ENCODE measurements around the gene TACC3. TPM values are rescaled to one million over a fixed set of nuclear protein-coding genes. Genes with fewer than 3 reads are reported as not detected.

The TACC3 gene
- total RNA-seq, 1 experiment from 2014 or later, result 21.5 TPM

- H3K9me3 ChIP-seq (replicated peaks), result no peaks in the 10 kb centered on the region
- H3K4me3 ChIP-seq, result peak overlapping the region; percentile 86
- H3K36me3 ChIP-seq, result peaks cover 33% of the 10 kb centered on the region
- peak overlapping the region; percentile 100 for H3K27ac ChIP-seq
- H3K27me3 ChIP-seq (replicated peaks), result no peaks in the 10 kb centered on the region
- no peak for DNase-seq (ENCODE audit: low read depth in 1 of 2, low spot score in 2 of 2)
- H3K4me1 ChIP-seq (replicated peaks), result peaks cover 7% of the 10 kb centered on the region; the same call in 1 of the 2 replicates
Measured at GRCh38 chr4:1713003-1713851, 8.1 kb upstream of the TACC3 start.

- no peaks in the 10 kb centered on the region for H3K9me3 ChIP-seq (replicated peaks)
- DNase-seq (ENCODE audit: low read depth in 1 of 2, low spot score in 2 of 2), result no peak
- H3K4me3 ChIP-seq, result no peak overlapping the region
- H3K27ac ChIP-seq, result no peak overlapping the region
- H3K4me1 ChIP-seq (replicated peaks), result peaks cover 7% of the 10 kb centered on the region; the same call in 1 of the 2 replicates
- no peaks in the 10 kb centered on the region for H3K27me3 ChIP-seq (replicated peaks)
- peaks cover 31% of the 10 kb centered on the region for H3K36me3 ChIP-seq
Measured at GRCh38 chr4:1714303-1715001, 6.9 kb upstream of the TACC3 start.

- no peaks in the 10 kb centered on the region for H3K9me3 ChIP-seq (replicated peaks)
- H3K4me3 ChIP-seq, result no peak overlapping the region
- H3K27ac ChIP-seq, result no peak overlapping the region
- peaks cover 25% of the 10 kb centered on the region for H3K36me3 ChIP-seq
- no peak for DNase-seq (ENCODE audit: low read depth in 1 of 2, low spot score in 2 of 2)
- no peaks in the 10 kb centered on the region for H3K27me3 ChIP-seq (replicated peaks)
- H3K4me1 ChIP-seq (replicated peaks), result peaks cover 13% of the 10 kb centered on the region
Measured at GRCh38 chr4:1715002-1715758, 6.1 kb upstream of the TACC3 start.

GRCh38 chr4:1716065-1716945, 5.0 kb upstream of the TACC3 start:
- H3K4me3 ChIP-seq, result no peak overlapping the region
- no peak for DNase-seq (ENCODE audit: low read depth in 1 of 2, low spot score in 2 of 2)
- peaks cover 16% of the 10 kb centered on the region for H3K4me1 ChIP-seq (replicated peaks)
- H3K27me3 ChIP-seq (replicated peaks), result no peaks in the 10 kb centered on the region
- H3K9me3 ChIP-seq (replicated peaks), result no peaks in the 10 kb centered on the region
- peaks cover 24% of the 10 kb centered on the region for H3K36me3 ChIP-seq
- H3K27ac ChIP-seq, result no peak overlapping the region

- Histone ChIP-seq H3K4me3 (no peak overlapping the region), H3K36me3 (peaks cover 19% of the 10 kb centered on the region), H3K4me1 (replicated peaks) (peaks cover 16% of the 10 kb centered on the region), H3K27me3 (replicated peaks) (no peaks in the 10 kb centered on the region), H3K9me3 (replicated peaks) (no peaks in the 10 kb centered on the region), H3K27ac (no peak overlapping the region)
- no peak for DNase-seq (ENCODE audit: low read depth in 1 of 2, low spot score in 2 of 2)
Measured at GRCh38 chr4:1717129-1718094, 3.9 kb upstream of the TACC3 start.

- Histone ChIP-seq H3K4me3 (no peak overlapping the region), H3K4me1 (replicated peaks) (peaks cover 20% of the 10 kb centered on the region), H3K27ac (no peak overlapping the region), H3K9me3 (replicated peaks) (no peaks in the 10 kb centered on the region), H3K27me3 (replicated peaks) (no peaks in the 10 kb centered on the region), H3K36me3 (peaks cover 23% of the 10 kb centered on the region)
- DNase-seq (ENCODE audit: low read depth in 1 of 2, low spot score in 2 of 2), result no peak
Measured at GRCh38 chr4:1718095-1718850, 3.0 kb upstream of the TACC3 start.

- Histone ChIP-seq H3K4me1 (replicated peaks) (peaks cover 18% of the 10 kb centered on the region), H3K9me3 (replicated peaks) (no peaks in the 10 kb centered on the region), H3K27ac (peak overlapping the region; percentile 32; the same call in 1 of the 2 replicates), H3K4me3 (peak overlapping the region; percentile 68), H3K36me3 (peaks cover 38% of the 10 kb centered on the region), H3K27me3 (replicated peaks) (no peaks in the 10 kb centered on the region)
- DNase-seq (ENCODE audit: low read depth in 1 of 2, low spot score in 2 of 2), result peak in 1 of 2 experiments; percentile 36
Measured at GRCh38 chr4:1720163-1720983, 948 bp upstream of the TACC3 start.

- Histone ChIP-seq H3K9me3 (replicated peaks) (no peaks in the 10 kb centered on the region), H3K4me1 (replicated peaks) (peaks cover 22% of the 10 kb centered on the region), H3K27me3 (replicated peaks) (no peaks in the 10 kb centered on the region), H3K4me3 (peak overlapping the region; percentile 68), H3K36me3 (peaks cover 49% of the 10 kb centered on the region), H3K27ac (peak overlapping the region; percentile 76)
- DNase-seq (ENCODE audit: low read depth in 1 of 2, low spot score in 2 of 2), result no peak
Measured at GRCh38 chr4:1721666-1722550, 587 bp downstream of the TACC3 start.

- peaks cover 29% of the 10 kb centered on the region for H3K4me1 ChIP-seq (replicated peaks)
- no peaks in the 10 kb centered on the region for H3K9me3 ChIP-seq (replicated peaks)
- H3K27ac ChIP-seq, result no peak overlapping the region
- no peak for DNase-seq (ENCODE audit: low read depth in 1 of 2, low spot score in 2 of 2)
- H3K27me3 ChIP-seq (replicated peaks), result no peaks in the 10 kb centered on the region
- peak overlapping the region; percentile 68 for H3K4me3 ChIP-seq
- H3K36me3 ChIP-seq, result peaks cover 50% of the 10 kb centered on the region
Measured at GRCh38 chr4:1722551-1723118, 1.3 kb downstream of the TACC3 start.

- Histone ChIP-seq H3K36me3 (peaks cover 56% of the 10 kb centered on the region), H3K4me3 (no peak overlapping the region), H3K9me3 (replicated peaks) (no peaks in the 10 kb centered on the region), H3K4me1 (replicated peaks) (peaks cover 32% of the 10 kb centered on the region), H3K27me3 (replicated peaks) (no peaks in the 10 kb centered on the region), H3K27ac (no peak overlapping the region)
- DNase-seq (ENCODE audit: low read depth in 1 of 2, low spot score in 2 of 2), result no peak
Measured at GRCh38 chr4:1723131-1723801, 1.9 kb downstream of the TACC3 start.
